GM10847 (cell line): Measurements from ENCODE around the gene CDC45.

Source experiments
- POLR2A ChIP-seq: IDR thresholded peaks from 2 replicates; pipeline ENCODE4 v1.6.1; 2011; ENCODE audit not compliant: insufficient read length; ENCODE audit errors: extremely low read depth

CDC45 gene

DNA sequence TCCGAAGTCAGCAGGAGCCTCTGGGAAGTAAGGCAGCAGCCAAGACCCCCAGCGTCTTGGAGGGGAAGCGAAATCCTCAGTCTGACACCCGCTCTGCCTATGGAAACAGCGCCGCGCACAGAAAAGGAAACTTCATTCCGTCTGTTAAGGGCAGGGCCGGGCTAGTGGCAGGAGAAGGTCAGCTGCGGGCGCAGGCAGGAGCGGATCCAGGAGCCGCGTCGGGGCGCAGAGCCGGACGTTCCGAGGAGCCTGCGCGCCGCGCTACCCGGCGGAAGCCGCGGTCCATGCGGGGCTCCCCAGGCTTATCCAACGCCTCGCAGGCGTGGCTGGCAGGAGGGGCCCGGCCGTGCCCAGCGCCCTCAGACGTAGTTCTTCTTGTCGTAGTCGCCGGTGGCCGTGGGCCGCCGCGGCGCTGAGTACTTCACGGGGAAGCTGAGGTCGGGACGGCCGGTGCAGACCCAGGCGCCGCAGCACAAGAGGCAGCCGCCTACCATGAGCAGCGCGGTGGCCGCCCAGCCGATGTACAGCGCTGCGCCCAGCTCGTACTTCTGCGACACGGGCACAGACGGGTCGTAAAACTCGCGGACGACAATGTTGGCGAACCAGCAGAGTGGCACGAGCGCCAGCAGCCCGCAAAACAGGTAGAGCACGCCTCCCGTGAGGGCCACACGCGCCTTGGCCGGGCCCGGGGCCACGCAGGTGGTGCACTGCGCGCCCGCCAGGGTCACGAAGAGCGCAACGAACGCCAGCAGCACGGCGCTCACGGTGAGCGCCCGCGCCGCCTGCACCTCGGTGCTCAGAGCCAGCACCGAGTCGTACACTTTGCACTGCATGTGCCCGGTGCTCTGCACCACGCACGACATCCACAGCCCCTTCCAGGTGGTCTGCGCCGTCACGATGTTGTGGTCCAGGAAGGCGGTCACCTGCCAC, 43.8 kb downstream of the CDC45 start:
- TF ChIP-seq POLR2A = no peak

DNA sequence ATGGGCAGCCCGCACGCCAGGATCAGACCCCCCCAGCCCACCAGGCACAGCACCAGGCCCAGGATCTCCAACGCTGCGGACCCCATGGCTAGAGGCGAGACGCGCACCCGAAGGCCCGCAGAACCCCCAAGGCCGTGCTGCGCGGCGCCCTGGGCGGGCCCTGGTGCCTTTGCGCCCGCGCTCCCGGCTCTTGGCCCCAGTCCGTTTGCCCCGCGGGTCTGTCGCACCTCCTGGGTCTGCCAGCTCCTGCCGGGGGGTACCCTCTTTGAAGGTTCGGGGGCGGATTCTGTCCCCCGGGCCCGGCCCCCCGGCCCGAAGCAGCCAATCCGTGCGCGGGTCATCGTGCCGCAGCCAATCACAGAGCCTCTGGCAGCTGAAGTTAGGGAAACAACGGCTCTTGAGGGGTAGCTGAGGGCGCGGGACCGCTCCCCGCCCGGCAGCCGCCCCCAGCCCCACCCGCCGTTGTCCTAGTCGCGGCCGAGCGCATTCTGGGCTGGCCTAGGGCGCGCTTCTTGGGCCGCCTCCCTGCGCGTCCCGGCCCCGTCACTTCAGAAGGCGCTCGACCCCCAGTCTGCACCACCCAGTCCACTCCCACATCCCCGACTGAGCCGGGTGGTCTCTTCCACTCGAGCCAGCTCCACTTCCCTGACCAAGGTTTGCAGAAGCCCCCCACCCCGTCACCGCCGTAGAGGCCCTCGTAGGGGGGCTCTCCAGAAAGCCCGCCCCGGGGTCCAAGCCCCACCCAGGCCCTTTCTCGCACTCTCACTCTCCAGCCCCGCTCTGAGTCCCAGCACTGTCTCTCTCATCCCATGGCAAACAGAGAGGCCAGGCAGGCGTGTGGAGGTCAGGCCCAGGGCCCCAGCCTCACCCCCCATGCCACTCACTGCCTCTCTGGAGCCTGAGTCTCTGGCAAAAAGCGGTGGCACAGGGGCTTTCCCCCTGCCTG, 44.7 kb downstream of the CDC45 start, which contains the start of gene CLDN5:
TSS of gene CLDN5 (minus strand) at position 241 of the 946 bp plus-strand sequence. CDS start at position 86, 155 bp downstream.
- TF ChIP-seq POLR2A = no peak

DNA sequence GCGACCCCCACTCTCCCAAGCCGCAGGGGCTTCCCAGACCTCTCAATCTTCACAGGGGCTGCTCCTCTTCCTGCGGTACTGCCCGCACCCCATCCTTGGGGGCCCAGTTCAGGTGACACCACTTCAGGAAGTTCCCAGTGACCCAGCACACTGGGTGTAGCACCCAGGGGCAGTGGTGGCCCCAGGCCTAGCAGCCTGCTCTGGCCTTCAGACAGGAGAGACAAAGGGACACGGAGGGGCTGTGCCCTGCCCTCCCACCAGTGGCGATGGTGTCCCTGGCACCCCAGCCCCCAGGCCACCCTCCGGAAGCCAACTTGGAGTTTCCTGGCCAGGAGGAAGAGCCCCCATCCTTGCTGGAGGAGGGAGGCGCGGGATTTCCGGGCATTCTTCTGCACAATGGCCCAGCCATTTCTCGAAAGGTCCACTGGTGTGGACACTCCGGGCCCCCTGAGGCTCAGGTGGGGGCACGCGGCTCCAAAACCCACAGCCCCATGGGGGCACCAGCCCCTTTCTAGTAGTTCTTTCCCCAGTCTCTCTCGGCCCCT, 45.5 kb downstream of the CDC45 start:
- TF ChIP-seq POLR2A = no peak

DNA sequence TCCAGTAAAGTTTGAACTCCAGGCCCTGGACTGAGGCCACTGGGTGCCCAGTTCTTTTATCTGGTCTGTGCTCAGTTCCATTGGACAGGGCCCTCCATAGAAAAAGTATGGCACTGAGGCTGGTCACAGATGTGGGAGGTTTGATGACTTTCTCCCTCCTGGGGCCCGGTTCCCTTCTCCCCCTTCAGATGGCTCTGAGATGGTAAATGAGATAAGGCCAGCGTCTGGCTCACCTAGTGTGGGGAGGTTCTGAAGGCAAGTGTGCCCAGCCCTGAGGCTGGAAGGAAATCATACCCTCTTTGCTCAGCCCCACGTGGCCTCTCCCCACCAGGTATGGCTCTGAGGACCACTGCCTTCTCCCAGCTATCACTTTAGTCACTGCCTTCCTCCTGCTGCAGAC, 45.9 kb downstream of the CDC45 start:
- no peak for TF ChIP-seq POLR2A

DNA sequence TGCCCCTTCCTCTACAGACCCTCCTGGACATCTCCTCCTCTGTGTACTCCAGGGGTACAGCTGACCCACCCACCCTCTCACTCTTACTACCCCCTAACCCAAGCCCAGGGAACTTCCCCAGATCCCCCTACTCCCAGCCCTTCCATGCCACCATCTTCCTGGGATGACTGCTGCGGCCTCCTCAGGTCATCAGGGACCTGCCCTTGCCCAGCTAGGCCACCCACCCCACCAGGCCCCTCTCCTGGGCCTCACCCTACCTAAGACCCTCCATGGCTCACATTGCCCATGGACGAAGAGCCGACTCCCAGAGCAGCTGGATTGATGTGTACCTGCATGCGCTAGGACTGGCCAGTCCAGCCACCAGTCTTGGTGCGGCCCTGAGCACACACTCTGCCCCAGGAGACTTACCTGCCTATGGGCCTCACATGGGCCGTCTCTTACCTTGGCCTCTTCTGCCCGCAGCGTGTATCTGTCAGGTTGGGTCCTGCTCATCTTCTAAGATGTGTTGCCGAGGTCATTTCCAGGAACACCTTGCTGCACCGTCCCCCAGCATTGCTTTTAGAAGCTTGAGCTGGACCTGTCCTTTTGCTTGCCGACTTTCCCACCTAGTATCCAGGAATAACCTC, 46.5 kb downstream of the CDC45 start:
- no peak for TF ChIP-seq POLR2A

DNA sequence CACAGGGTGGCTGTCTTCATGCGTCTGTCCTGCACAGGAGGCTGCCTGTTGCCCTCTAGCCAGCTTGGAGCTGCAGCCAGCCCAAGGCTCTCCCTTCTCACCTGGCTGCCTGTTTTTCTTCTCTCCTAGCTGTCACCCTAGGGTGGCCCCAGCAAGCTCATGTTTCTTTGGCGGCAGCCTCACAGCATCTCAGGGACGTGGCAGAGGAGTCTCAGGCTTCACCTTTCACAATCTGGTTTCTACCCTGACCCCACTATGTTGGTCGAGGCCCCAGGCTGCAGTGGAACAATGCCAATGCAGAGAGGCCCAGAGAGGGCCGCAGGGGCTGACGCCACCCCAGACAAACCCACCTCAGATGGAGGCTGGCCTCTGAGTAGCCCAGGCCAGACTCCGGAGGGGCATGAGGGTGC, 47.0 kb downstream of the CDC45 start:
- TF ChIP-seq POLR2A = no peak

DNA sequence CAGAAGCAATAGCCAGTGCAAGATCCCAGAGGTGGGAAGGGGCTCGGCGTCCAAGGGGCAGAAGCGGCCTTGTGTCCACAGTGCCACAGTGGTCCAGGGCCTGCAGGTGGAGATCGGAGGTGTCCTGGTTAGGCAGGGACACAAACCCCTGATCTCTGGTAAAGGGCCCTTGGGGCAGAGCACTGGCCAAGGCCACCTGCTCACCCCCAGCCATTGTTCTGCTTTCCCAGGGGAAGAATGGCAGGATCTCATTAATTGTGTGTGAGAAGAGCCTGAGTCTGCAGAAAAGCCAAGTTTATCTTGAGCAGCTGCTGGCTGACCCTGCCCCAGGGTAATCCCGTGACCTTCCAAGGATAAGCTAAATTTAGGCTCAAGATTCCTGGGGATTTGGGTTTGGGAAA, 47.6 kb downstream of the CDC45 start:
- TF ChIP-seq POLR2A = no peak

DNA sequence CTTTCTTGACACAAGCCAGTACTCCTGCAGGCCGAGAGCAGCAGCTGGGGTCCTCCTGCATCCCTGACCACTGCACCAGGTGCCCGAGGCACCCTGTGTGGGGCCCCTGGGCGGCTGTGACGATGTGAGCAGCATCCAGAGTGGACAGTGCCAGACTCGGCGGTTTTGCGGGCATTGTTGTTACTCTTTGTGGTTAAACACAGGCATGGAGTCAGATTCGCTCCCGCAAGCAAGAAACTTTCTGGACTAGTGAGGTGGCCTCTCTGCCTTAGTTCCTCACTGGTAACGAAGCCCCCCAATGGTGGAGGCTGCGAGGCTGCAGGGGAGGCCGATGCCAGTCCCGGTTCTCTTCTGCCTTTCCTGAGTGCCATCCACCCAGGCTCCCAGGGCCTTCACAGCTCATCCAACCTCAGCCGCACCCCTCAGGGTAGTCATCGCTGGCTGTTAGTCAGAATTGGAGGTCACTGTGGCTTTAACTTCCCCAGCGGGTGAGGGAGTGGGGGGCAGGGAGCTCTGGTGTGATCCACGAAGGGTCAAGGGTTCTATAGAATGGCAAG, 48.2 kb downstream of the CDC45 start:
- no peak for TF ChIP-seq POLR2A

DNA sequence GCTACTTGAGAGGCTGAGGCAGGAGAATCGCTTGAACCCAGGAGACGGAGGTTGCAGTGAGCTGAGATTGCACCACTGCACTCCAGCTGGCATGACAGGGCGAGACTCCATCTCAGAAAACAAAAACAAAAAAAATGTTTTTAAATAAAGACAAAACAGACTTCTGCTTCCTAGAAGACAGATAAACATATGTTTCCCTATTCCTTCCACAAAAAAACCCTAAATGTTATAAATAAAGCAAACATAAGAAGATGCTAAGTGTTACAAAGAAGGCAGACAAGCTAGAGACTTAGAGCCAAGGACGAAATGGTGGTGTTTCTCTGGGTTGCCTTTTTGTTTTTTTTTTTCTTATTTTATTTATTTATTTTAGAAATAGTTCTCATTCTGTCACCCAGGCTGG, 50.1 kb downstream of the CDC45 start:
- TF ChIP-seq POLR2A = no peak

DNA sequence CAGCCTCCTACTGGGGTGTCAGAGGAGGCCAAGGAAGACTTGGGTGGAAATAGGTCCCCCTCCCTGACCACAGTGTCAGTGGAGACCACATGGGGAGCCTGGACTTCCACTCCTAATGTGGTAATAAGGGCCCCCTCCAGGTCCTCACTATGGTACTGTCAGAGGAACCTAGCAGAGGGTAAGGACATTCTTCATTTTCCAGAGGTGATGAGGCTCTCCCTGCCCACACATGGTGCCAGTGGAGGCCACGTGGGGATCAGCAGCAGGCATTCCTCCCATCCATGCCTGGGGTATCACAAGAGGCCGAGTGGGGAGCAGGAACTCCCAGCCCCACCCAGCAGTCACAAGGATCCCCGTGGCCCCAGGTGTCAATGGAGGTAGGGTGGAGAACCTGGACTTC, 51.0 kb downstream of the CDC45 start:
- no peak for TF ChIP-seq POLR2A

DNA sequence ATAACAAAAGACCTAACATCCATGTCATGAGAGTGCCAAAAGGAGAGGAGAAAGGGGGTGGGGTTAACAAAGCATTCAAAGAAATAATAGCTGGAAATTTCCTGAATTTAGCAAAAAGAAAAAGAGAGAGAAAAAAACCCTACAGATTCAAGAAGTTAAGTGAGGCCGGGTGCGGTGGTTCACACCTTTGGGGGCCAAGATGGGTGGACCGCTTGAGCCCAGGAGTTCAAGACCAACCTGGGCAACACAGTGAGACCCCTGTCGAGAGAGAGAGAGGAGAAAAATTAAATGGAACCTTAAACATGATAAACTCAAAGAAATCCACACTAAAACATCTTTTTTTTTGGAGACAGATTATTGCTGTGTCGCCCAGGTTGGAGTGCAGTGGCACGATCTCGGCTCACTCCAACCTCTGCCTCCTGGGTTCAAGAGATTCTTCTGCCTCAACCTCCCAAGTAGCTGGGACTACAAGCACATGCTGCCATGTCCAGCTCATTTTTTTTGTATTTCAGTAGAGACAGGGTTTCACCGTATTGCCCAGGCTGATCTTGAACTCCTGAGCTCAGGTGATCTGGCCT, 53.4 kb downstream of the CDC45 start:
- no peak for TF ChIP-seq POLR2A

DNA sequence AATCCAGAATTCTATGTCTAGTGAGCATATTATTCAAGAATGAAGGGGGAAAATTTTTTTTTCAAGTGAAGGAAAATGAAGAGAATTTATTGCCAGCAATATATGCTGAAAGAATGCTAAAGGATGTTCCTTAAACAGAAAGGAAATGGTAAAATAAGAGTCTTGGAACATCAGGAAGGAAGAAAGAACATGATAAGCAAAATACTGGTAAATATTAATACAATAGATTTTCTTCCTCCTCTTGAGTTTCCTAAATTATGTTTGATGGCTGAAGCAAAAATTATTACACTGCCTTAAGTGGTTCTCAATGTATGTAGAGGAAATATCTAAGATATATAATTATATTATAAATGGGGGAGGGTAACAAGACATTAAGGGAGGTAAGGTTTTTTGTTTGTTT, 54.1 kb downstream of the CDC45 start:
- TF ChIP-seq POLR2A = no peak

DNA sequence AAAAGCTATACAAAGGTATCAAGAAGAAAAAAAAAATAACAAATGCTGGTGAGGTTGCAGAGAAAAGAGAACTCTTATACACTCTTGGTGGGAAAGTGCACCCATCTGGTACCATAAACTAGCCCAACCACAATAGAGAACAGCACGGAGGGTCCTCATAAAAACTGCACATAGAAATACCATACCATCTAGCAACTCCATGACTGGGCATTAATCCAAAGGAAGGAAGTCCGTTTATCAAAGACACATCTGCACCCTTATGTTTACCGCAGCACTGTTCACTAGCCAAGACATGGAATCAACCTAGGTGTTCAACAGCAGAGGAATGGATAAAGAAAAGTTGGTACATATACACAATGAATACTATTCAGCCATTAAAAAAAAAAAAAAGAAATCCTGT, 55.3 kb downstream of the CDC45 start:
- no peak for TF ChIP-seq POLR2A

DNA sequence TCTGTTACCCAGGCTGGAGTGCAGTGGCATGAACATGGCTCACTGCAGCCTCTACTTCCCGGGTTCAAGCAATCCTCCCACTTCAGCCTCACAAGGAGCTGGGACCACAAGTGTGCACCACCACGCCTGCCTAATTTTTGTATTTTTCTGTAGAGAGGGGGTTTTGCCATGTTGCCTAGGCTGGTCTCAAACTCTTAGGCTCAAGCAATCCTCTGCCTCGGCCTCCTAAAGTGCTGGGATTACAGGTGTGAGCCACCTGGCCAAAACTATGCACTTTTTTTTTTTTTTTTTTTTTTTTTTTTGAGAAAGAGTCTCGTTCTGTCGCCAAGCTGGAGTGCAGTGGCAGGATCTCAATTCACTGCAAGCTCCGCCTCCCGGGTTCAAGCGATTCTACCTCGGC, 56.8 kb downstream of the CDC45 start:
- no peak for TF ChIP-seq POLR2A
